HG03045 (cell line): Measurements from ENCODE around the gene MEF2C.
A peak's percentile ranks its signal among the peaks of the same experiment; 100 is the strongest.
"Not testable (repeated sequence)": the region's sequence is repeated elsewhere in the genome, so short reads cannot be mapped to it uniquely, and the experiment has no call there.

Experiments used
- ATAC-seq: cut with Tn5 transposase; IDR thresholded peaks from one replicate; pipeline ENCODE4 v1.9.1; 2021; ENCODE audit warnings: mild to moderate bottlenecking, moderate library complexity; ENCODE audit not compliant: unreplicated experiment

Gene MEF2C

DNA sequence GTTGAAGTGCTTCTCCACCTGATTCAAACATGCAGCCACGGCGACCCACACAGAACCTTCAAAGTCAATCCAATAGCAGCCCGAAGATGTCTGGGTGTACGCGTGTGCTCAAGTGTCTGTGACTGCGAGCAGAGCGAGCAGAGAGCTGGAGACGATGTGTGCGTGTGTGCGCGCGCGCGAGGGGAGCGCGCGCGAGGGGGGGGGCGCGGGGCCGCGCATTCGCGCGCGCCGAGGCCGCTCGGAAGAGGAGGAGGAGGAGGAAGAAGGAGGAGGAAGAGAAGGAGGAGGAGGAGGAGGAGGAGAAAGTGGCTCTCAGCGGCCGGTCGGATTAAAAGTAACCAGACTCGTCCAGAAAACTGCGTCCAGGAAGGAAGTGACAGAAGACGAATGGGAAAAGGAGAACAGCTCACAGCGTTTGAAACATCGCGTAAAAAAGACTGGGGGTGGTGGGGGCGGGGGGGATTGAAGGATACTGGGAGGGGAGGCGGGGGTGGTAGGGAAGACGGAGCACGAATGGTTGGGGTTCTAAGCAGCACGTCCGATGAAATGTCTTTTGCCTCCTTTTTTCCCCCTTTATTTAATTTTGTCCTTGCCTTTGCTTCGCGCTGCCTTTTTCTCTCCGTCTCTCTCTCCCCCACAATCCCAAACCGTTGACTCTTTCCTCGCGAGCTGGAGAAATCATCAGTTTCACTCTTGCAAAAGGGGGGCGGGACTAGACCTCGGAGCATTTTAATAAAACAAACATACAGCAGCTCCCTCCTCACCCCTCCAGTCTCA lies at the start of gene MEF2C:
MEF2C (minus strand) TSS at position 126 of the 777 bp plus-strand sequence. CDS start 59,396 bp downstream, outside the sequence.
- peak; percentile 31 for ATAC-seq

DNA sequence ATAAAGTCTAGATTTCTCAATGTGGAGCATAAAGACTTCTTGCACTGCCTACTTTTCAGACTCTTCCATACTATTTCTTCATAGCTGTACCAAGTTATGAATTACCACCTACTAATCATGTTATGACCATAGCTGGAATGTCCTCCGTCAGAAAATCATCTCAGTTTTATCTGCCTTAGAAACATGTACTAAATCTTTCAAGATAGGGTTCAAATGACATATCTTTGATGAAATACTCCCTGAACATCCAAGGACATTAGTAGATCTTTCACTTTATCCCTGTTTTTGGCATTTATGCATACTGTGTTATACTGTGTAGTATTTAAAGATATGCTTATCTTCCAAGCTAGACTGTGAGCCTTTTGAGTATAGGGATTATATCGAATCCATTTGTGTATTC lies 49.6 kb upstream of the MEF2C start:
- no peak for ATAC-seq

DNA sequence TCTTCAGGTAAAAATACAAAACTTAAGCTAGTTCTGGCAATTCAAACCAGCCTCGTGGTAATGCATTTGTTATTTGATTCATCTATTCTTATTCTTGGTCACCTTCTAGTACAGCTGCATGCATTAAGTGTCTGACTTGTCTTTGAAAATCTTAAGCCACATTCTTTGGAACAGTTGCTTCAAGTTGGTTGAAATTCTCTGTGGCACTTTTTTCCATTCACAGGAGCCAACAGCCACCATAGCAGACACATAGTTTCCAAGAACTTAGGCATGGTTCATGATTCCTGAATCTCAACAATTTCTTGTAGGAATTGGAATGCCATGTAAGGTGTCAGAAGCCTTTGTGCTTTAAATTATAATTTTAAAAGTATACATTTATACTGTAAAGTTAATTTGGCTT lies 47.4 kb upstream of the MEF2C start:
- no peak for ATAC-seq

DNA sequence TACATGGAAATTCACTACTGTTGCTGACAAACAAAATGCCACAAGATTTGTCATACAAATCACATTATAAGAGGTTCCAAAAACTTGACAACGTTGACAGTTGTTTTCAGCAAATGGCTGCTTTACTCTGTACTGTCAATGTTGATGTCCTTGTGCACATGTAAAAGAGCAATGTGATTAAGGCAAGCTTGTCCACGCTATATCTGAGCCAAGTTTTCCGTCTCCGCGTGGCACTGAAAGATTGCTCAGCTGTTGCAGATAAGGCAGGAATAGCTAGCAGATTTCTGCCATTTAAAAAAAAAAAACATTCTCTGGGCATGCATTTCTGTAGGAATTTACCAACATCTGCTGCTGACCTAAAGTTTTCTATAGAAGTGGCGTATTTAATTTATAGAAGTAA lies 46.4 kb upstream of the MEF2C start:
- ATAC-seq = no peak

DNA sequence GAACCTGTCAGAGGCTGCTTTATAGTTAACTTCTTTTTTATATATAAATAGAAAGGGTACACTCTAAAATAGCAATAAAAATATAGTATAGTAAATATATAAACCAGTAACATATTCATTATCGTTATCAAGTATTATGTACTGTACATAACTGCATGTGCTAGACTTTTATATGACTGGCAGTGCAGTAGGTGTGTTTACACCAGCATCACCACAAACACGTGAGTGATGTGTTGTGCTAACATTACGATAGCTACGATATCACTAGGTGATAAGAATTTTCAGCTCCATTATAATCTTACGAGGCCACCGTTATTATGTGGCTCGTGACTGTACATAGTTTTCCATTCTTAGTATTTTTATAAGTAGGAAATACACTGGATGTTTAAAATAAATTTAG lies 43.8 kb upstream of the MEF2C start:
- no peak for ATAC-seq

DNA sequence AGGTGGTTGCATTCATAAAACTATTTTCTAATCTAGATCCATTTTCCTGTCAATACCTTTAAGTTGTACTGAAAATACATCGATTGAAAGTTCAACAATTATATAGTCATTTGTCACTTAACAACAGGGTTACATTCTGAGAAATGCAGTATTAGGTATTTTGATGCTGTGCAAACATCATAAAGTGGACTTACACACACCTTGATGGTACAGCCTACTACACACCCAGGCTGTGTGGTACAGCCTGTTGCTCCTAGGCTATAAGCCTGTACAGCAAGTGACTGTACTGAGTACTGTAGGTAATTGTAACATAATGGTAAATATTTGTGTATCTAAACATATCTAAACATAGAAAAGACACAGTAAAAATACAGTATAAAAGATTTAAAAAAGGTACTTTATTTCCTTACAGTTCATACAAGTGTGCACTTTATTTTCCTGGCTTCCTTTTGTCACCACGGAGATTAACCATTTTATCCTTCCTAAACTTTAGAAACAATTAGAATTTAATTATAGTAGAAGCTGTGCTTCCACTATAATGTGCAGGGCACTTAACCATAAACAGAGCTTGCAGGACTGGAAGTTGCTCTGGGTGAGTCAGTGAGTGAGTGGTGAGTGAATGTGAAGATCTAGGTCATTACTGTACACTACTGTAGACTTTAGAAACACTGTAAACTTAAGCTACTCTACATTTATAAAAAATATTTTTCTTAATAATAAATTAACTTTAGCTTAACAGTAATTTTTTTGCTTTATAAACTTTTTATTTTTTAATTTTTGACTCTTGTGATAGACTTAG lies 42.9 kb upstream of the MEF2C start:
- ATAC-seq = no peak

DNA sequence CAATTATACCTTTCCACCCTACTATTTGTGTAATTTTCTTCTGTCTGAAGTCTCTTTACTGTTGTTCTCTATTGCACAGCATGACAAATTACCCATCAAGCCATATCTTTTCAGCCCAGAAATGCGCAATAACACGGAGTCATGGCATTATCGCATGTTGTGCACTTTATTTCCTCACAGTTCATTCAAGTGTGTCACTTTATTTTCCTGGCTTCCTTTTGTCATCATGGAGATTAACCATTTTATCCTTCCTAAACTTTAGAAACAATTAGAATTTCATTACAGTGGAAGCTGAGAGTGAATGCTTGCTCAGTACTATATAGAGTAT lies 41.3 kb upstream of the MEF2C start:
- no peak for ATAC-seq

DNA sequence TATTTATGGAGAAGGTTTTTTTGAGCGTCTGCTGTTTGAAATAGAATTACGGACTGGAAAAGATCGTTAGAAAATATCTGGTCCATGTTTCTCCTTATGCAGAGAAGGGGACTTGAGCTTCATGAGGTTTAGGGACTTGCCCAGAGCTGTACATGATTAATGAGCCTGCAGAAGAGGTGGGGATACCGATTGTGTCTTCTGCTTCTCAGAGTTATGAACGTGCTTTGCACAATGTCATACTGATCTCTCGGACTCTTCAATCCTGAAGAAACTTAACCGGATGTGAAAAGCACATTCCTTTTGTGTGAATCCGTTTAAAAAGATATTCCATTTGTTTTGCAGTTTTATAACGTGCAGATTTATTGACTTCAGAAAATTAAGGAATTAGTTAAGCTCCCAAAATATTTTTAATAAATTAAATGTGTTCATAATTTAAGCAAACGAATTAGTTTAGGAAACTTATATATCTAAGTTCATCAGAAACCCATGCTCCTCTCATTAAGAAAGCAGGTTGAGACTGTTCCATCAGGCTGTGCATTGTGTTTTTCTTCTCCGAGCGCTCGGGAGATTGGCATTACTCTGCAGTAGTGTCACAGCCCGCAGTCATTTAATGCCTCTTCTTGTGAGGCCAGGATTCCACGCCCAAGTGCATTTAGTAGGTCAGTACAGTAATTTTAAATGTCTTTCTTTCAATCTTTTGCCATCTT lies 40.8 kb upstream of the MEF2C start:
- ATAC-seq = no peak

DNA sequence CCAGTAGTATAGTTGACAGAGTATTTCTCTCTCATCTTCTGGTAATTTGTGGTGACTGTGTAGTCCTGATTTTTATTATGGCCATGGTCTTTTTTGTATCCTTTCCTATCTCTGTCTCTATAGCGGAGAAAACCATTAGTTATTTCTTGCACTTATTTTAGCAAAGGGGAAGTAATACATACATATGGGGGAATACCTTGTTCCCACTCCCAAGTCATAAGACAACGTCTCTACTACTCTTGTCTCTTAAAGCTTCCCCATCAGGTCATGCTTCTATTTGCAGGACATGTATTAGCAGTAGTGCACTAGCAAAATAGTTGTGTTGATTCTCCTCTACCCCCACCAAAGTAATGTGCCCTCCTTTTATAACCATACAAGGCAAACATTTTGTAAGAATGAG lies 29.8 kb upstream of the MEF2C start:
- not testable (repeated sequence) for ATAC-seq

DNA sequence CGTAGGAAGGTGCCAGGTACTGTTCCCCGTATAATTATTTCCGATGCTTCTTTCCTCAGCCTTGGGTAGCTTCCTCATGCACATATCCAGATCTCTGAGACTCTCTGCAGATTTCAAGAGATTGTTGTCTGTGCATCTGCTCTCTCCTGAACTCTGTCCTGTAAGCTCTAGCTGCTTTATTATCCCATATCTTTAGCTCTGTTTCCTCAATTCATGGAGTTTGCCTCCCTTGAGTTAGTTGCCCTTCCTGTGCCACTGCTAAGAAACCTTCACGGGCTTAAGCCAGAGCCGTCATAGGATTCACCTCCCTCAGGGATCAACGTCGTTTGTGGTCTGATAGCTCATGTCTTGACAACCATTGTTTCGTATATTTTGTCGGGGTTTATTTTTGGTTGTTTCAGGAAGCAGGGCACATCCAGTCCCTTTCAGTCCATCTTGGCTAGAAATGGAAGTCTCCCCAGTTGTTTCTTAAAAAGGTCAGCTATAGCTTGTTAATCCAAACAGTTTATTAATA lies 28.1 kb upstream of the MEF2C start:
- not testable (repeated sequence) for ATAC-seq

DNA sequence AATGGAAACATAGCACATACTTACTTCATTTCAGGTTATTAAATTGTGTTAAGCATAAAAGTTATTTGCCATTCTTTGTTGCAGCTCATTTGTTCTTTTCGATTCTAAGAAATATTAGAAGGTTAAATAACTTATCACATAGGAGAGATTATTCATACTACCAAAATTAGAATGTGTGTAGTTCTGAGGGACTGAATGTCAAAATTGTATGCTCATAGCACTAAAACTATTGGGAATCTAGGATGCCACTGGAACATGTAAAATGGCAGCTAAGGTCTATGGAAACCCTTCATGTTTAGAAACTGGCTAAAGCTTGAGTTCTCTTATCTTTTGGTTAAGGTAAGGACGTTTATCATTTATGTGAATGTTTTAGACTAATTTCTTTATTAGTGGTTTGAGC lies 21.5 kb upstream of the MEF2C start:
- ATAC-seq = not testable (repeated sequence)

DNA sequence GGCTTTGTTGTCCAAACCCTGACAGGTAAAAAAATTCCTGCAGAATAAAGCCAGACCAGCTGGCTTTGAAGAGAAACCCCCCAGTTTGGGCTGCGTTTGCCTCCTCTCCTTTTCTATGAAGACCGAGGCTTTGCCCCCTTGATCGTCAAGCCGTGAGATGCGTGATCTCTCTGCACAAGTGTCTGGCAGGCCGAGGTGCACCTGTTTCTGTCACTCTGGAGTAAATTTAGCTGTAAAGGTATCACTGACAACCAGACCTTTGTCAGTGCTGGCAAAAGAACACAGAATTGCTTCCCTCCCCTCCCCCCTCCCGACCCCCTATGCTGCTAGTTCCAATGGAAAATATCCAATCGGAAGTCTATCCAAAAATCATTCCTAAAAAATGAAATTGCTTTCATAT lies 21.0 kb upstream of the MEF2C start:
- ATAC-seq = not testable (repeated sequence)

DNA sequence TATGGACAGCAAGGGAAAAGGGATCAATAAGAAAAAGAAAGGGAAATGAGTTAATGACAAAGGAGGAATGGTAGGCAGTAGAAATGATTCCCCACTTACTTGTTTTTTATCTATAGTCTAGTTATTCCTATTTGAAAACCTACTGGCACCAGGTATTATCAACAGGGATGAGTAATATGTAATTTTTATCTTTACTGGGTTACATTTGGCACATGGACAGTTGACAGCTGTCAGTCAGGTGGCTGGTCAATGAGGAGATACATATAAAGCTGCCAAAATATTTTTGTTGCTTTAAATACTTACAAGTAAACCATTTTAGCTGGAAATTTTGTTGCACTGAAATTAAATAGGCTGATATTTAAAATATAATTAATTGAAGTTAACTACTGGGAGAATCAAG lies 18.1 kb upstream of the MEF2C start:
- ATAC-seq = not testable (repeated sequence)

DNA sequence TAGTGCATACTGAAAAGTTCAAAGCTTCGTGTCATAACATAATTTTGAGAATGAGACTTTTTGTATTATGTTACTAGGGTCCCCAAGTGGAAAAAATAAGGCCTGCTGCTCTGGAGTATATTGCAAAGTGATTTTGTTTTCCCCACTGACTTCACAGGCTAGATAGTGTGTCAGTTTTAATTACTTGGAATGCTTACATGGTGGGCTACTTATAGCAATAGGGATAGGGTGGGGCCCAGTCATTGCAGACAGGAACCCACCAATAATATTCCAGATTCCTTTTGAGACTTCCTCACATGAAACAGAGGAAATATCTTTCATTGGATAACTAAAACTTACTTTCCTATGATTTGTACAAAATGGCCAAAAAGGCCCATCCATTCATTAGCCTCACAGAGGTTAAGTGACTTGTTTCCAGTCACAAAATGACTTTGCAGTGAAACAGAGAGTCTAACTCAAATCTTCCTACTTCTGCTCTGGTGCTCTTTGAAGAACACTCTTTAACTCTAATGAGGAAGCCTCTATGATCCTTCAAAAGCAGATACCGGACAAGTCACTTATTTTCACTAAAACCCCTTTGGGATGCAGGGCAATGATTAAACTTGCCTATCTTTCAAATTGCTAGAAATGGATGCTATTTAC lies 16.2 kb upstream of the MEF2C start:
- ATAC-seq = no peak

DNA sequence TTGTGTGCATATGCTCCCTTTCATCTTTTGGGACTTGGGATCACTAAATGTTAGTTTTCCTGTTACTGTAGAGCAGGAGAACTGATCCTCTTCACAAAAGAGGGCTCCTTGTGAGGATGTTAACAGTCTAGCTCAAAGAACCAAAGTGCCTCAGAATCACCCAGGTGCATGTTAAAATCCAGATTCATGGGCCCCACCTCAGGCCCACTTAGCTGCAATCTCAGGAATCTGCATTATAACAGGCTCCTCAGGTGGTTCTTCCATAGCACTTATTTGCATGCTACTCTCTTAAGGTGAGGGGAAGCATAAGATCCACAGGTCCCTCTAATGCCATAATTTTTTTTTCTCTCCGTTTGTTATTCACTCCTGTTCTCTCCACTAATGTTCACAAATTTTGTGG lies 14.8 kb upstream of the MEF2C start:
- no peak for ATAC-seq

DNA sequence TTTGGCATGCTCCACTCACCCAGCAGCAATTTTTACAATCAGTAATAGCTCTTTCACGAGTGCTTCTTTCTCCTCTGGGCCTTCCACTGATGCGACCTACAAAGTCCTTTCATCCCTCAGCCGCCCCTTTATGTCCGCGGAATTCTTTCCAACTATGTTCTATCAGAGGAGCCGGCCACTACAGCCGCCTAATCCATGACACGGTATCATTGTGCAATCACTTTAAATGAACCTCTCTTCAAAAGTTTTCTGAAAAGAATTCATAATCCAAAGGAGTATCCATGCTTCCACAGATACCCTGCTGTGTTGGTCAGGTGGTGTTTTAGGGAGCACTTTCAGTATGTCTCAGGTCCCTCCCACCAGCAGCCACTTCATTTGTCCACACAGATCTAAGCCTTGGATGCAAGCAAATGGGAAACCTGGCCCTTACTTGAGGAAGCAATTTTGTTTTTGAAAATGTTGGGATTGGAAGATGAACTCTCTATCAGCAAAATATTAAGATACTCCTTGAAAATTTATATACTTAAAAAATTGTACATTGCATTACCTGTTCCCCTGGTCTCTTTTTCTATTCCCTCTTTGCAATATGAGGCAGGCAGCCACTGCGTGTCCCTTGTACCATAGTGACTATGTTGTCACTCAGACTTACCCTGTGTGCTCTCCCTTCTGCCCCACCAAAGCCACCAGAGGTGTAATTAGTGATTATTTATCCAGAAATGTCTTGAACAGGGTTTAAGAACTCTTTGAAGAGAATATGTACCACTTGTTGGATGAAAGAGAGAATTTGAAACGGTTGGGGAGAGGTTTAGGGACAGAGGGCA lies 12.9 kb upstream of the MEF2C start:
- ATAC-seq = no peak

DNA sequence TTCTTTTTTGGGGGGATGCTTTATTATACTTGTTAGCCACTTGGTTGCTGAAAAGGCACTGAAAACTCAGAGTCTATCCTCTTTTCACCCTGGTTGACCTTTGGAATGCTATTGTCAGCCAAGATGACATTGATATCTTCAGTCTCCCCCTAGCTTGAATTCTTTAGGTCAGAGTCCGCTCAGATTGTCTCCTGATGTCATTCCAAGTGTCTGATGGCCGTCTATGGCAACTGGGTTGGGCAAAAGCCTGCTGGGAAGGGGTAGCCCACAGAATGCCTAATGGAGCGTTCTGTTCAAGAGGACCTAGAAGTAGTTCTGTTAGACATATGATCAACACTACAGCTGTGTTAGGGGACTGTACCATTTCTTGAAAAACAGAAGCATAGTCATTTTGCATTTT lies 9.7 kb upstream of the MEF2C start:
- ATAC-seq = no peak

DNA sequence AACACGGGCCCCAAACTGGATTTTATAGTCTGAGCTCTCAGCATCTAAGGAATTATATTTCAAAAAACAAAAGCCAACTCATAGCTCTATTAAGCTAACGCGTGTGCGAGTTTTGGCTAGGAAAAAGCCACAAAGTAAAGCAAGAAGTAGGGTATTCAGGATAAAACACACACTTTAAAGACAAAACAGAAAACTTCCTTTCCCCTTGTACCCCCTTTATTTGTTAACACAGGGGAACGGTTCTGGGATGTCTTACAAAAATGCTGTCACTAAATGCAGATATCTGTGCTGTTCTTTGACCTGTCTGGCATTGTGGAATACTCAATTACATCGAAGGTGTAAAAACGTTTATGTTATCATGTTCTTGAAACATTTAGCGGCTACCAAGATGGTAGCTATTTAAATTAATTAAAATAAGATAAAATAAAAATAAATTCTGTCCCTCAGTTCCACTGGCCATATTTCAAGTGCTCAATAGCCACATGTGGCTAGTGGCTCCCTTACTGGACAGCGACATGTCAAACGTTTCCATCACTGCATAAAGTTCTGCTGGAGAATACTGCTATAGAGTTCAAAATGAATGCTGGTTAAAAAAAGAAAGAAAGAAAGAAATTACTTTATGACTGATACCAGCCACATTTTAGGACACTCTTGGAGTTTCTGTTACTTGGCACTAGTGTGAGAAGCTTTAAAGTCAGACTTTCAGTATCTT lies 7.2 kb upstream of the MEF2C start:
- ATAC-seq = no peak

DNA sequence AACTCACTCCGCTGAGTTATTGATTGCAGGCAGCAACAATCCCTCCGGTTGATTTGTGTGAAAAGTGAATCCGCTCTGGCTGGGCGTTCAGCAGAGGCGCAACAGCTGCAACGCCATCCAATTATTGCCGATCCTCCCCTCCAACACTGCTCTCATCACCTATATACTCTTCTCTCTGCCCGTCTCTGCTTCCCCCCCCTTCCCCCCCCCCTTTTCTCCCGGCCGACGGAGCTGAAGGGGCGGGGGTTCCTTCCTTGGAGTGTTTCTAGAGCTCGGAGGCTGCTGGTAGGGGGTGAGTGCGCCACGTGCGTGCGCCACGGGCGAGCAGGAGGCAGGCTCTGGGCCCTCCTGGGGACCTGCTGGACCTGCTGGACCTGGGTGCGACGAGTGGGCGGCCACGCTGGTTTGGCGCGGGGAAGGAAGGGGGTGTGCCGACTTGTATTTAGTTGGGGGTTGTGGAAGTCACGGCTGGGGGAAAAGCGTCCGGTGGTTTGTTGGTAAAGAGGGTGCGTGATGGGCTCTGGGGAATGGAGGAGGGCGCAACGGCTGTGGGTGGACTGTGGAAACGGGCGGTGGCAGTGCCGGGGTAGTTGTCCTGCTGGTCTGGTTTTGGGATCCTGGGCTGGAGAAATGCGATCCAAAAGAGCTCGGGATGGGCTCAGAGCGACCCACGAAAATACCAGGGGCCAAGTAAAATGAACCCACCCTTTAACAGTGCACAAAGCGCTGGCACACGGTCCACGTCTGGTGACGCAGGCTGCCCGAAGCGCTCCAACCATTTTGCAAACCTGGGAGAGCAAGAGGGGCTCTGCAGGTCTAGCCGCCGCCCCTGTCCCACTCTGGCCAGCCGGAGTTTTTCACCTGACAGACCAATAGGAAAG lies 6.4 kb upstream of the MEF2C start:
- no peak for ATAC-seq
